GM21447 (cell line): ENCODE results near the gene RAB3C.
"Not testable (repeated sequence)": the region's sequence is repeated elsewhere in the genome, so short reads cannot be mapped to it uniquely, and the experiment has no call there.

Source experiments
- ATAC-seq: cut with Tn5 transposase; IDR thresholded peaks from one replicate; pipeline ENCODE4 v1.9.1; 2021; ENCODE audit not compliant: unreplicated experiment

Gene RAB3C

GRCh38 chr5:58582803-58583491, at the start of gene RAB3C:
Gene RAB3C (plus strand): TSS chr5:58583075. CDS start chr5:58583209, 134 bp downstream.
- peak; percentile 99 for ATAC-seq

DNA sequence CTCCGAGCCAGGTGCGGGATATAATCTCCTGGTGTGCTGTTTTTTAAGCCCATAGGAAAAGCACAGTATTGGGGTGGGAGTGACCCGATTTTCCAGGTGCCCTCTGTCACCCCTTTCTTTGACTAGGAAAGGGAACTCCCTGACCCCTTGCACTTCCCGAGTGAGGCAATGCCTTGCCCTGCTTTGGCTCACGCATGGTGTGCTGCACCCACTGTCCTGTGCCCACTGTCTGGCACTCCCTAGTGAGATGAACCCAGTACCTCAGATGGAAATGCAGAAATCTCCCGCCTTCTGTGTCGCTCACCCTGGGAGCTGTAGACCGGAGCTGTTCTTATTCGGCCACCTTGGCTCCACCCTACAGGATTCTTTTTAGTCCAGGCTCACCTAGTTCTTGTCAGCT, 40.9 kb upstream of the RAB3C start:
- not testable (repeated sequence) for ATAC-seq

GRCh38 chr5:58542709-58543108, 40.2 kb upstream of the RAB3C start:
- ATAC-seq: no peak

- no peak for ATAC-seq
These were observed 39.2 kb upstream of the RAB3C start for GRCh38 chr5:58543723-58544122.

DNA sequence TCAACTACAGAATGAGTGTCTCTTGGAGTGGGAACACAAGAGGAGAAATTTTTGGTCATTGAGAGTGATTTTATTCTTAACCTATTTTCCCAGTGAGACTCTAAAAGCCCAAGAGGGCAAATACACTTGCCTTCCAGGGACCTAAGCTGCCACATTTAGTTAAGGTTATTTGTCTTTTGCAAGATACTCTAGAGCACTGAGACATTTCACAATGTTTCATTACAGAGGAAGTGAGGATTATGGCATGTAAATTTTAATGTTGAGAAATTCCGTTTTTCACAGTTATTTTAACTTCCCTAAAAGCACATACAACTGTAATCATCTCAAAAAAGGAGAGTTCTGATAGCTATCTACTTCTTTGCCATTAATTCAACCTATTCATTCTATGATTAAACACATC, 38.7 kb upstream of the RAB3C start:
- no peak for ATAC-seq

GRCh38 chr5:58544926-58545325, 37.9 kb upstream of the RAB3C start:
- ATAC-seq: no peak

DNA sequence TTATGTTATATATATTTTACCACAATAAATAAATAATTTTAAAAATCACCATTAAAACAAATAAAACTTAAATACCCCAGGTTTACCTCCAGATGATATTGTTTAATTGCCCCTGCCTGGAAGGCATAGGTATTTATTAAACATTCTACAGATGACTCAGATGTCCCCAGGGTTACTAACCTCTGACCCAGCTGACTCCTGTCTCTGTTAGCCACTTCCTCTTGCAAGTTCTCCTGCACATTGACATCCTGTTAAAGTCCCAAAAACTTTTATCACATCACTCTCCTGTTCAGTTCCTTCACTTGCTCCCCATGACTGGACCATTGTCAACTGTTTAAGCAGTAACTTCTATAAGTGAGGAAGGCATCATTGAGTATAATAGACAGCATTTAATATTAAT, 37.0 kb upstream of the RAB3C start:
- peak; percentile 95 for ATAC-seq

- no peak for ATAC-seq
These were observed 34.8 kb upstream of the RAB3C start for GRCh38 chr5:58548068-58548467.

DNA sequence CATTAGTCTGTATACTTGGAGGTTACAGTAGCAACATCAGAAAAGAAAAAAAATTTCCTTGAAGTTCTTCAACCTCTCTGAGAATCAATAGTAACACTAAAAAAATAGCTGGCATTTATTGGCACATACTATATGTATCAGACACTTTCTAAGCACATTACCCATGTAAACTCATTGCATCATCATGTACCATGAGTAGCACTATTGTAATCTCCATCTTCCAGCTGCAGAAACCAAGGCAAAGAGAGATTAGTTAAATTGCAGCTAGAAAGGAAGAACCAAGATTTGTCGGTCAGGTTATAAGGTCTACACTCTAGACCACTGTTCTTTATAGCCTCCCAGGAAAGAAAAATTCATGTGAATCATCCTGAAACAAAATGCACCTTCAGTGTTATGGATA, 31.4 kb upstream of the RAB3C start:
- no peak for ATAC-seq

DNA sequence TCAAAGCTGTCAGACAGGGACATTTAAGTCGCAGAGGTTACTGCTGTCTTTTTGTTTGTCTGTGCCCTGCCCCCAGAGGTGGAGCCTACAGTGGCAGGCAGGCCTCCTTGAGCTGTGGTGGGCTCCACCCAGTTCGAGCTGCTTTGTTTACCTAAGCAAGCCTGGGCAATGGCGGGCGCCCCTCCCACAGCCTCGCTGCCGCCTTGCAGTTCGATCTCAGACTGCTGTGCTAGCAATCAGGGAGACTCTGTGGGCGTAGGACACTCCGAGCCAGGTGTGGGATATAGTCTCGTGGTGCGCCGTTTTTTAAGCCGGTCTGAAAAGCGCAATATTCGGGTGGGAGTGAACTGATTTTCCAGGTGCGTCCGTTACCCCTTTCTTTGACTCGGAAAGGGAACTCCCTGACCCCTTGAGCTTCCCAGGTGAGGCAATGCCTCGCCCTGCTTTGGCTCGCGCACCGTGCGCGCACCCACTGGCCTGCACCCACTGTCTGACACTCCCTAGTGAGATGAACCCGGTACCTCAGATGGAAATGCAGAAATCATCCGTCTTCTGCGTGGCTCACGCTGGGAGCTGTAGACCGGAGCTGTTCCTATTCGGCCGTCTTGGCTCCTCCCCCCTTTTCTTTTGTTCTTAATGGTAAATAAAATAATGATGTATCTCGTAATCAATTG, 25.1 kb upstream of the RAB3C start:
- ATAC-seq: not testable (repeated sequence)

- not testable (repeated sequence) for ATAC-seq
These were observed 19.7 kb upstream of the RAB3C start for GRCh38 chr5:58563016-58563700.

DNA sequence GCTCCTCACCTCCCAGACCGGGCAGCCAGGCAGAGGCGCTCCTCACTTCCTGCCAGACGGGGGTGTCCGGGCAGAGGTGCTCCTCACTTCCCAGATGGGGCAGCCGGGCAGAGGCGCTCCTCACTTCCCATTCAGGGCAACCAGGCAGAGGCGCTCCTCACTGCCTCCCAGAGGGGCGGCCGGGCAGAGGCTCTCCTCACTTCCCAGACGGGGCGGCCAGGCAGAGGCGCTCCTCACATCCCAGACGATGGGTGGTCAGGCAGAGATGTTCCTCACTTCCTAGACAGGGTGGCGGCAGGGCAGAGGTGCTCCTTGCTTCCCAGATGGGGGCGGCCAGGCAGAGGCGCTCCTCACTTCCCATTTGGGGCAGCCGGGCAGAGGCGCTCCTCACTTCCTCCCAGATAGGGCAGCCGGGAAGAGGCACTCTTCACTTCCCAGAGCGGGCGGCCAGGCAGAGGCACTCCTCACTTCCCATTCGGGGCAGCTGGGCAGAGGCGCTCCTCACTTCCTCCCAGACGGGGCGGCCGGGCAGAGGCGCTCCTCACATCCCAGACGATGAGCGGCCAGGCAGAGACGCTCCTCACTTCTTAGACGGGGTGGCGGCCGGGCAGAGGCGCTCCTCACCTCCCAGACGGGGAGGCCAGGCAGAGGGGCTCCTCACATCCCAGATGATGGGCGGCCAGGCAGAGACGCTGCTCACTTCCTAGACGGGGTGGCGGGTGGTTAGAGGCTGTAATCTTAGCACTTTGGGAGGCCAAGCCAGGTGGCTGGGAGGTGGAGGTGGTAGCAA, 18.6 kb upstream of the RAB3C start:
- ATAC-seq: not testable (repeated sequence)

DNA sequence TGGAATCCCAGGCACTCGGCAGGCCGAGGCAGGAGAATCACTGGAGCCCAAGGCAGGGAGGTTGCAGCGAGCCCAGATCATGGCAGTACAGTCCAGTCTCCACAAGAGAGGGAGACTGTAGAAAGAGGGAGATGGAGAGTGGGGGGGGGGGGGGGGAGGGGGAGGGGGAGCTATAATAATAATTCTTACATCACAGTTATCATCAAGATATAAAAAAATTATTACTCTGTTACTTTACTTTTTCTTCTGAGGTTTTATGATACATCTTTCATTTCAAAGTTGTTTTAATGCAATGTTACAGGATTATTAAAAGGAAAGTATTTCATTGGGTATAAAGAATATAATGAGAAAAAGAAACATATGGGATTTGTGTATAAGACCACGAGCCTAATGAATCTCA, 17.8 kb upstream of the RAB3C start:
- no peak for ATAC-seq

DNA sequence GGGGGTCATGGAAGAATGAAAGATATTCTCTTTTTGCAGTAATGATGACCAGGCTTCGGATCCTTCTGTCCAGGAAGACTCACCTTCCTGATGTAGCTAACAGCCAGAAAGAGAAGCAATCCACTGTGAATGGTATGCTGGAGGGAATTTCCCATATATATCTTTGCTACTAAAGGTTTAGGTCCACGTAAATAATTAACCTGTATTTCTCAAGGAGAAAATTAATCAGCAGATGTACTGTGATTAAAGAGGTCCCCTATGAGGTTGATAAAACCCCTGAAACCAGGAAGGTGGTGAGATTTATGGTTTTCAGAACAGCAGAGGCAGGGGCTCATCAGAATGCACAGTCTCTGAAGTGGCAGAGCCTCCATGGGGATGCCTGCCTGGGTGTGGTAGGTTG, 11.4 kb upstream of the RAB3C start:
- ATAC-seq: no peak

DNA sequence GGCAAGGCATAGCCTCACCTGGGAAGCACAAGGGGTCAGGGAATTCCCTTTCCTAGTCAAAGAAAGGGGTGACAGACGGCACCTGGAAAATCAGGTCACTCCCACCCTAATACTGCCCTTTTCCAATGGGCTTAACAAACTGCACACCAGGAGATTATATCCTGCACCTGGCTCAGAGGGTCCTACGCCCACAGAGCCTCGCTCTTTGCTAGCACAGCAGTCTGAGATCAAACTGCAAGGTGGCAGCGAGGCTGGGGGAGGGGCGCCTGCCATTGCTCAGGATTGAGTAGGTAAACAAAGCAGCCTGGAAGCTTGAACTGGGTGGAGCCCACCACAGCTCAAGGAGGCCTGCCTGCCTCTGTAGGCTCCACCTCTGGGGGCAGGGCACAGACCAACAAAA, 9.9 kb upstream of the RAB3C start:
- not testable (repeated sequence) for ATAC-seq

DNA sequence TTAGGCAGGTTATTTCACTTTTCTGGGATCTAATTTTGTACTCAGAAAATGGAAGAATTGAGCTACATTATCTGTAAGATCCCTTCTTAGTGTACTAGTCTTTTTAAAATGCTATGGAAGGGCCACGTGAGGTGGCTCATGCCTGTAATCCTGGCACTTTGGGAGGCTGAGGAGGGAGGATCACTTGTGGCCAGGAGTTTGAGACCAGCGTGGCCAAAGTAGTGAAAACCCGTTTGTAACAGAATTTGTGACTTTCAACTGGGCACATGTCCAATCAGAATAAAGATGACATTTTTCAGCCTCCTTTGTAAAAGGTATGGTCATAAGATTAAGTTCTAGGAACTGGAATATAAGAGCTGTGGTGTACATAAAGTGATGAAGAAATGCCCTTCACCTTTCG, 3.1 kb upstream of the RAB3C start:
- no peak for ATAC-seq

GRCh38 chr5:58582019-58582802, 664 bp upstream of the RAB3C start:
- ATAC-seq: peak; percentile 10

GRCh38 chr5:58595952-58596351, 13.1 kb downstream of the RAB3C start:
- ATAC-seq: no peak

DNA sequence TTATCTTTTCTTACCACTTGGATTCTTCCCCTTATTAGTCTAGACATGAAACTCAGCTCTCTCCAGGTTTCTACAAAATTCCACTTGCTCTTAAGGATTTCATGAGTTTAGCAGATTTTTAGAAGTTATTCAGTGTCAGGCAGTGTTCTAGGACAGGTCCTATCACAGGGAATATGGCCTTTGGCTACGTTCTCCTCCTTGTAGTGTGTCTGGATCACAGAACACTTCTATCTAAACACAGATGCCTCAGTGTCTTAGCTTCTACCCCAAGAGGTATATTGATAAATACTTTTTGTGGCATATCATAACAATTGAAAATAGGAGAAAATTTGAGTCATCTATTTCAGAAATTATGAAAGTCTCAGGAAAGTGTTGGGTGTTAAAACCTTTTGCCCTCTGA, 15.6 kb downstream of the RAB3C start:
- ATAC-seq: no peak

DNA sequence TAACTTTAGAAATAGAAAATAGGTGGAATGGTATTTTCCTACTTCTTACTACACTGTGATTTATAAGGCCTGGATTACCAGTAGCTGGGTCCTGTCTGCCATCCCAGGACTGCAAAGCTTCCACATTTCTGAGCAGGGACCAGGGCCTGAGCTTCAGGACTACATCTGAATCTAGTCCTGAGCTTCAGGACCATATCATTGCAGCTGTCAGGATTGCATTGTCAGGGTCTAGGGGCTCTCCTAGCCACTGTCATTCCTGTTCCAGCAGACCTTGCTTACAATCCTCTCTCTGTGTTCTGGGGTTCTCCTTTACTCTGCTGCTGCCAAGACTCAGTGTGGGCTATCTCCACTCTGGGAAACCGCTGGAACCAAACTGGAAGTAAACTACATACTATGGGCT, 16.3 kb downstream of the RAB3C start:
- ATAC-seq: no peak

- not testable (repeated sequence) for ATAC-seq
These were observed 17.7 kb downstream of the RAB3C start for GRCh38 chr5:58600613-58601012.
